Measurements from ENCODE around the gene HBQ1. TPM values are rescaled to one million over a fixed set of nuclear protein-coding genes. Genes with fewer than 3 reads are reported as not detected.

Gene HBQ1
- total RNA-seq, 2 donors from 2014 or later = not detected

GRCh38 chr16:164827-165538, 15.3 kb upstream of the HBQ1 start:
- Histone ChIP-seq H3K9ac (ENCODE audit: low read depth in 2 of 2, low read length in 2 of 2) (no peak overlapping the region), H3K9me3 (no peaks in the 10 kb centered on the region), H3K27ac (no peak overlapping the region), H3K4me1 (no peaks in the 10 kb centered on the region), H3K27me3 (peaks cover 35% of the 10 kb centered on the region), H3K4me3 (no peak overlapping the region), H3K36me3 (no peaks in the 10 kb centered on the region)
- intact Hi-C loops (cut with DNase I) = no loop called here
- no peak for DNase-seq
- no peak for TF ChIP-seq CTCF (IDR thresholded peaks at IDR 0.05)

- no peak within 1 kb of the TSS for H3K4me3 ChIP-seq
- DNase-seq = no peak
- H3K9ac ChIP-seq (ENCODE audit: low read depth in 2 of 2, low read length in 2 of 2) = no peak within 1 kb of the TSS
- no peaks in the 10 kb centered on the region for H3K36me3 ChIP-seq
- H3K27ac ChIP-seq = no peak within 1 kb of the TSS
- no peaks in the 10 kb centered on the region for H3K9me3 ChIP-seq
- TF ChIP-seq CTCF (IDR thresholded peaks at IDR 0.05) = no peak
- H3K4me1 ChIP-seq = no peaks in the 10 kb centered on the region
- H3K27me3 ChIP-seq = peaks cover 35% of the 10 kb centered on the region
- intact Hi-C loops (cut with DNase I) = no loop called here
Measured at GRCh38 chr16:165539-166374, 14.5 kb upstream of the HBQ1 start, which contains the start of gene HBM. Gene HBM, plus strand, starts transcription at chr16:165978. Its CDS starts 20 bp downstream, at chr16:165998.

- Histone ChIP-seq H3K9ac (ENCODE audit: low read depth in 2 of 2, low read length in 2 of 2) (no peak overlapping the region), H3K27me3 (peaks cover 40% of the 10 kb centered on the region), H3K27ac (no peak overlapping the region), H3K9me3 (no peaks in the 10 kb centered on the region), H3K4me1 (no peaks in the 10 kb centered on the region), H3K36me3 (no peaks in the 10 kb centered on the region), H3K4me3 (no peak overlapping the region)
- no peak for DNase-seq
- TF ChIP-seq CTCF (IDR thresholded peaks at IDR 0.05) = no peak
- intact Hi-C loops (cut with DNase I) = no loop called here
Measured at GRCh38 chr16:166375-167121, 13.7 kb upstream of the HBQ1 start.

GRCh38 chr16:167122-167690, 13.1 kb upstream of the HBQ1 start:
- DNase-seq = no peak
- intact Hi-C loops (cut with DNase I) = no loop called here
- H3K4me1 ChIP-seq = no peaks in the 10 kb centered on the region
- no peaks in the 10 kb centered on the region for H3K36me3 ChIP-seq
- no peaks in the 10 kb centered on the region for H3K9me3 ChIP-seq
- H3K27ac ChIP-seq = no peak overlapping the region
- peaks cover 42% of the 10 kb centered on the region for H3K27me3 ChIP-seq
- no peak overlapping the region for H3K4me3 ChIP-seq
- no peak overlapping the region for H3K9ac ChIP-seq (ENCODE audit: low read depth in 2 of 2, low read length in 2 of 2)
- TF ChIP-seq CTCF (IDR thresholded peaks at IDR 0.05) = no peak

GRCh38 chr16:168424-168823, 11.8 kb upstream of the HBQ1 start:
- H3K27me3 ChIP-seq = peaks cover 45% of the 10 kb centered on the region

More at GRCh38 chr16:168424-168823, 11.8 kb upstream of the HBQ1 start:
- Histone ChIP-seq H3K27ac (no peak overlapping the region), H3K4me1 (no peaks in the 10 kb centered on the region), H3K9ac (ENCODE audit: low read depth in 2 of 2, low read length in 2 of 2) (no peak overlapping the region), H3K36me3 (no peaks in the 10 kb centered on the region), H3K9me3 (no peaks in the 10 kb centered on the region), H3K4me3 (no peak overlapping the region)
- DNase-seq = no peak
- TF ChIP-seq CTCF (IDR thresholded peaks at IDR 0.05) = no peak
- intact Hi-C loops (cut with DNase I) = no loop called here

Measured in colonic mucosa (tissue), 4 donors.